Measurements from ENCODE around the gene ALDH4A1.

GRCh38 chr1:18948048-18948912 lies 45.9 kb upstream of the ALDH4A1 start:
- TF ChIP-seq GATA3 (IDR thresholded peaks at IDR 0.05; ENCODE audit: low read depth, low read length) (no peak), GATA2 (IDR thresholded peaks at IDR 0.05; ENCODE audit: low read depth, low read length) (no peak)
